Testis (tissue), 2 donors: ENCODE data around the gene UBA6.

Experiments used
- POLR2A ChIP-seq: fragments of 450-650 bp; IDR thresholded peaks from one replicate; pipeline ENCODE4 v1.6.1; 2017; ENCODE audit warnings: antibody characterized with exemption, mild to moderate bottlenecking, moderate library complexity
- TF ChIP-seq, protein P1 (sequence below), 3 experiments: fragments of 450-650 bp in 2 of 3; fragments of 200-600 bp in 1 of 3; sonication (generic) in 1 of 3; IDR thresholded peaks; one replicate each; pipeline ENCODE4 v1.5.1; 2016 to 2019; ENCODE audit warnings: antibody characterized with exemption in 3 of 3, mild to moderate bottlenecking in 2 of 3, moderate library complexity in 1 of 3

- TF ChIP-seq, protein P1, sequence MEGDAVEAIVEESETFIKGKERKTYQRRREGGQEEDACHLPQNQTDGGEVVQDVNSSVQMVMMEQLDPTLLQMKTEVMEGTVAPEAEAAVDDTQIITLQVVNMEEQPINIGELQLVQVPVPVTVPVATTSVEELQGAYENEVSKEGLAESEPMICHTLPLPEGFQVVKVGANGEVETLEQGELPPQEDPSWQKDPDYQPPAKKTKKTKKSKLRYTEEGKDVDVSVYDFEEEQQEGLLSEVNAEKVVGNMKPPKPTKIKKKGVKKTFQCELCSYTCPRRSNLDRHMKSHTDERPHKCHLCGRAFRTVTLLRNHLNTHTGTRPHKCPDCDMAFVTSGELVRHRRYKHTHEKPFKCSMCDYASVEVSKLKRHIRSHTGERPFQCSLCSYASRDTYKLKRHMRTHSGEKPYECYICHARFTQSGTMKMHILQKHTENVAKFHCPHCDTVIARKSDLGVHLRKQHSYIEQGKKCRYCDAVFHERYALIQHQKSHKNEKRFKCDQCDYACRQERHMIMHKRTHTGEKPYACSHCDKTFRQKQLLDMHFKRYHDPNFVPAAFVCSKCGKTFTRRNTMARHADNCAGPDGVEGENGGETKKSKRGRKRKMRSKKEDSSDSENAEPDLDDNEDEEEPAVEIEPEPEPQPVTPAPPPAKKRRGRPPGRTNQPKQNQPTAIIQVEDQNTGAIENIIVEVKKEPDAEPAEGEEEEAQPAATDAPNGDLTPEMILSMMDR (IDR thresholded peaks at IDR 0.05): no peak
- TF ChIP-seq POLR2A: no peak
Measured at GRCh38 chr4:67638136-67638535, 62.8 kb downstream of the UBA6 start.
